HPDE6-E6E7 (cell line): Measurements from ENCODE around the gene SEC14L5.
"Not testable (repeated sequence)": the region's sequence is repeated elsewhere in the genome, so short reads cannot be mapped to it uniquely, and the experiment has no call there.

Experiments used
- DNase-seq: peaks from one replicate; pipeline ENCODE4 v3.0.0; 2011; ENCODE audit warnings: missing footprints; ENCODE audit errors: extremely low spot score

Gene SEC14L5

DNA sequence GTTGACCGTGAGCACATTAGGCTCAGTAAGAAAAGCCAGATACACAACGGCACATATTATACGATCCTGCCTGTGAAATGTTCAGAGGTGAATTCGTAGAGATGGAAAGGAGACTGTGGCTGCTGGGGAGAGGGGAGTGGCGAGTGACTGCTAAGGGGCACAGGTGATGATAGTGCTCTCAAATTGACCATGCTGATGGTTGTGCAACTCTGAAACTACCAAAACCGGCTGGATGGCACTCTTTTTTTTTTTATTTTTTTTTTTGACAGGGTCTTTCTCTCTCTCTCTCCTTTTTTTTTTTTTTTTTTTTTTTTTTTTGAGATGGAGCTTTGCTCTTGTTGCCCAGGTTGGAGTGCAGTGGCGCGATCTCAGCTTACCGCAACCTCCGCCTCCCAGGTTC, 8.1 kb upstream of the SEC14L5 start:
- DNase-seq: no peak

DNA sequence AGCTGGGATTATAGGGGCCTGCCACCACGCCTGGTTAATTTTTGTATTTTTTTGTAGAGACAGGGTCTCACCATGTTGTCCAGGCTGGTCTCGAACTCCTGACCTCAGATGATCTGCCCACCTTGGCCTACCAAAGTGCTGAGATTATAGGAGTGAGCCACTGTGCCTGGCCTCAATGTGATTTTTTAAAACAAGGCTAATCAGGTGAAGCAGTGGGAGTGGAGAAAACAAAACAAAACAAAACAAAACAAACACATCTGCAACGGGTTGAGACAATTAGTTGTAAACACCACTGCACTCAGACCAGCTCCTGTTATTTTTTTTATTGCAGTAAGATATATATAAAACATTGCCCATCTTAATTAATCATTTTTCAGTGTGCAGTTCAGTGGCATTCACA, 6.5 kb upstream of the SEC14L5 start:
- DNase-seq: not testable (repeated sequence)

DNA sequence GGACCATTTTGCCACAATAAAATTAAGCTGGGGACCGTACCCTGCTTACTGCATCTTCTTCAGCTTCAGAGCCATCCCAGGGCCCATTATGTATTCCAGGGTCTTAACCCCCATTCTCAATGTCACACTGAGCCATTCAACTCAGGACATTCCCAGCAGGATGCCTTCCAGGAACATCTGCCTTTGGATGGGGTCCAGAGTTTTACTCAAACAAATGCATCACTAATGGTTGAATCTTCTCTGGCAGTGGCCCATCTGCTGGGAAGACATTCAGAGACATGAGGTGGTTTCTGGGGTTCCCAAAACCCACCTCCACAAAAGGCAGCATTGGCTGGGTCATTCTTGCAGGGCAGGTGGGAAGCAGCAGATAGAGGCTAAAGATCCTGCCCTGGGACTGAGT, 3.4 kb upstream of the SEC14L5 start:
- DNase-seq: no peak

DNA sequence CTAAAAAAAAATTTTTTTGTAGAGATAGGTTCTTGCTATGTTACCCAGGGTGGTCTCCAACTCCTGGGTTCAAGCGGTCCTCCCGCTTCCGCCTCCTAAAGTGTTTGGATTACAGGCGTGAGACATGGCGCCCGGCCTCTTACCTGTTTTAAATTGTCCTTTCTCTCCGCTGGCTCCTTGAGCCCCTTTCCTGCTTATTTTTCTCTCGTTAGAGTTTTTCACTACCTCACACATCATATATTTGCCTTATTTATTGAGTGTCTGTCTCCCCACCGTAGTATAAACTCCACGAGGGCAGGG, 760 bp upstream of the SEC14L5 start:
- DNase-seq: no peak

DNA sequence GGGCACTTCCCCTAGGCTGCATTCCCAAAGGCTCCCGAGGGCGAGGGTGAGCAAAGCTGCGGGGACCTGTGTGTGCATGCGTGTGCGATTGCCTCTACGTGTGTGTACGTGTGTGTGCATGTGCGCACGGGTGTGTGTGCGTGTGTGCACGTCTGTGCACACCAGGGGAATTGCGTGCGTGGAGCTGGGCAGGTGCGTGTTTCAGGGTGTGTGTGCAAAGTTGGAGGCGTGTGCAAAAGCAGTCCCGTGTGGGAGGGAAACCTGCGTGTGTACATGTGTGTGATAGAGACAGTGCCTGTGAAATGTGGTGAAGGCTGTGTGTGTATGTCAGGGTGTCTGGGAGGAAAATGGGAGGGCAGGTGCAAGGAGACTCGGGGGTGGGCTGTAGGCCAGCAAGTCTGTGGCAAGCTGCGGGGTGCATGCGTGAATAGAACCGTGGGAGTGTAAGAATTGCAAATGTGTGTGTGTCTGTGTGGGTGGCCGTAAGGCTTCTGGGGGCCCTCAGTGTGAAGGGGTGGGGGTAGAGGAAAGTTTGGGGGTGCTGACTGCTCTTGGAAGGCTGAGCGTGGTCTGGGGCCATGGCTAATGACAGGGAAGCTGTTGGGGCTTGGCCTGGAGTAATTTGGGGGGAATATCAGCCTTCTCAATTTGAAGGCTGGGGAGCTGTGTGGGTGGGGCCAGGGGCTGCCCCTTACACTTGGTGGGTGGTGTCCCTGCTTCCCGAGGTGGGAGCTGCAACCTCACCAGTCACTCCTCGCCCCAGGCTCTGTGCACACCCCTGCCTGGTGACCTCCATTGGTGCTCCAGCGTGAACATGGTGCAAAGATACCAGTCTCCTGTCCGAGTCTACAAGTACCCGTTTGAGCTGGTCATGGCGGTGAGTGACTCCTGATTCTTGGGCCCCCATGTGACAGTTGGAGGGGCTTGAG, 644 bp downstream of the SEC14L5 start:
- no peak for DNase-seq

DNA sequence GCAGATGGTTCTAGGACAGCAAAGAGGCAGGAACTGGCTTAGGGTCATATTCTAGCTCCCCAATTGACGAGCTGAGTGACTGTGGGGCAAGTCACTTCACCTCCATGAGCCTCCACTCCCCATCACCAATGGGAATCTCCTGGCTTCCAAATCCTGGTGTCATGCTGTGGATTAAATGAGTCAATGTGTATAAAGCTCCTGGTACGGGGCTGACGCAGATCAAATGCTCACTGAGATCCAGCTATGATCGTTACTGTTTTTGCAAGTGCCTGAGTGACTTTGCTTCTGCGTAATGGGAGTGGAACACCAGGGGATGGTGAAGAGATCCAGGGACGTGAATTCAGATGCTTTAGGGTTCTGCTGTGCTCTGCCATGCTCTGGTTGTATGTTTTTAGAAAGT, 2.4 kb downstream of the SEC14L5 start:
- no peak for DNase-seq

DNA sequence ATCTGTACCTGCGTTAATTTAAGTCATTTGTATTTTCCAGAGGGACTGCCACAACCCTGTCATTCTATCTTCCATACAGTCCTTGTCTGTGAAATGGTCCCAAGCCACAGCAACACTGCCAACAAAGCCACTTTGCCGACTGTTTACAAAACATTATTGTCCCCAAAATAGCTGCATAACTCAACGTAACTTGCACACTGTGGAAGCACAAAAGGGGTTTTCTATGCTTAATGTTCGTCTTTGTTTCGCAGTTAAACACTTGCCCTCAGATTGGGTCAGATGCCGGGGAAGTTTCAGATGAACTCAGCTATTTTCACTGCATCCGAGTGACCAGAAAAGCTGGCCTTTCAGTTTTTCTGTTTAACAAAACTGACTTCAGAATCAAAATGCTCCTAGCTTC, 4.6 kb downstream of the SEC14L5 start:
- no peak for DNase-seq

DNA sequence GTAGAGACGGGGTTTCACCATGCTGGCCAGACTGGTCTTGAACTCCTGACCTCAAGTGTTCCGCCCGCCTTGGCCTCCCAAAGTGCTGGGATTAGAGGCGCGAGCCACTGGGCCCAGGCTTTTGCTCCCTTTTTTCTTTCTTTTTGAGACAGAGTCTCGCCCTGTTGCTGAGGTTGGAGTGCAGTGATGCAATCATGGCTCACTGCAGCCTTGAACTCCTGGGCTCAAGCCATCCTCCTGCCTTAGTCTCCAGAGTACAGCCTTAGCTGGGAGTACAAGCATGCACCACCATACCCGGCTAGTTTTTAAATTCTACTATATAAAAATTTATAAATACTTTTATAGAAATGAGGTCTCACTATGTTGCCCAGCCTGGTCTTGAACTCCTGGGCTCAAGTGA, 5.4 kb downstream of the SEC14L5 start:
- not testable (repeated sequence) for DNase-seq

DNA sequence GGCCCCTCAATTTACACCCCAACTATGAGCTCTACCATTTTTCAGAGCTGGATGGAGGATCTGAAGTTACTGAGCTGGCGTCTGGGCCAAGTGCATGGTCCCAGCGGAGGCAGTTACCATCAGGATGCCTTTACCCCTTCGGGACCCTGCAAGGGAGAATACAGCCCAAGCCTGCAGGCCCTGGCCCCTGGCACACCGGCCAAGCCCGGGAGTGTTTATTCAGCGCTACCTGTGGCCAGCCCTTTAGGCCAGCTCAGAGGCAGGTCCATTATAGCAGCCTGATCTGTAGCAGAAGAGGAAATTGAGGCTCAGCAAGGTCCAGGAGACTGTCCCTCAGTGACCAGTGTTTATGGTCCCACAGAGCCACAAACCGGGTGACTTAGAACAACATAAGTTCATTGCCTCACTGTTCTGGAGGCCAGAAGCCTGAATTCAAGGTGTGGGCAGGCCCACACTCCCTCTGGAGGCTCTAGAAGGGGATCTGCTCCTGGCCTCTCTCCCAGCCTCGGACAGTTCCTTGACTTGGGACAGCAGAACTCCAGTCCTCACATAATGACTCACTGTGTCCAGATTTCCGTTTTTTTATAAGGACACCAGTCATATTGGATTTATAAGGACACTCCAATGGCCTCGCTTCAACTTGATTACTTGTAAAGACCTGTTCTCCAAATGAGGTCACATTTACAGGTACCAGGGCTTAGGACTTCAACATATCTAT, 8.8 kb downstream of the SEC14L5 start:
- no peak for DNase-seq

DNA sequence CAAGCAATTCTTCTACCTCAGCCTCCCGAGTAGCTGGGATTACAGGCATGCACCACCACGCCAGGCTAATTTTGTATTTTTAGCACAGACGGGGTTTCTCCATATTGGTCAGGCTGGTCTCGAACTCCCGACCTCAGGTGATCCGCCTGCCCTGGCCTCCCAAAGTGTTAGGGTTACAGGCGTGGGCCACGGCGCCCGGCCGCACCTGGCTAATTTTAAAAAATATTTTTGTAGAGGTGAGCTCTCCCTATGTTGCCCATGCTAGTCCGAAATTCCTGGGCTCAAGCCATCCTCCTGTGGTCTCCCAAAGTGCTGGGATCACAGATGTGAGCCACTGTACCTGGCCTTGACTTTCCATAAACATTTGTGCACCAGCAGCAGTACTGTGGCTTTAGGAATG, 10.1 kb downstream of the SEC14L5 start:
- not testable (repeated sequence) for DNase-seq

DNA sequence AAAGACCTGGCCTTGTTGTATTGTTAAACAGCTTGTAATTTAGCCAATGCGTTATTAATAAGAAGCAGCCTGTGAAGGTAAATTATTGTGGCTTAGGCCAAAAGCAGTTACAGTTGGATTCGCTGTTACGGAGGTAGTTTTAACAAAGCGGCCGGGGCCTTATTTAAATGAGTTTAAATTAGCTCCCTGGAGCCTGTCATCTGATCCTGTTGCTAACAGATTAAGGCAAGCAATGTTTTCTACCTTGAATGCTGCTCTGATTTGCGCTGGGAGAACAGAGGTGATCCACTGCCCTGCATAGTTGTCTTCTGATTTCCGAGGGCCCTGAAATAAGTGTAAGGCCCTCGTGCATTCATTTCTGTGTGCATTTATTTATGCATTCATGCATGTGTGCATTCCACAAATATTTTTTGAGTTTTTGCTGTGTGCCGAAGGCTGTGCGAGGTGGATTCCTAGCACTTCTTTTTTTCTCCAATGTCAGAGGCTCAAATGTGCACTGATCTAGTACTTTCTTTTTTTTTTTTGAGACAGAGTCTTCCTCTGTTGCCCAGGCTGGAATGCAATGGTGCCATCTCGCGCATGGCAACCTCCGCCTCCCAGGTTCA, 10.9 kb downstream of the SEC14L5 start:
- no peak for DNase-seq

DNA sequence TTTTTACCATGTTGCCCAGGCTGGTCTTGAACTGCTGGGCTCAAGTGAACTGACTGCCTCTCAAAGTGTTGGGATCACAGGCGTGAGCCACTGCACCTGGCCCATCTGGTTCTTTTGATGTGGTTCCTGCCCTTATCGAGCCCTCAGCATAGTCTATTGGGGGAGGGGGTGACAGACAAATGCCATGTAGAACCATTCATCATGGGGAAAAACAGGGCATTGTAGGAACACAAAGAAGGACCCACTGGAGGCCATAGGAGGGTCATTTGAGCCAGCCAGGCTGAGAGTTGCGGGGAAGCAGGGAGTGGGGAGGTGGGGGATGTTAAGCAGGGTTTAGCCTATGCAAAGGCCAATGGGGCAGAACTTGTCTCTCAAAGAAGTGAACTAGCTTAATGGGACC, 11.9 kb downstream of the SEC14L5 start:
- DNase-seq: no peak

DNA sequence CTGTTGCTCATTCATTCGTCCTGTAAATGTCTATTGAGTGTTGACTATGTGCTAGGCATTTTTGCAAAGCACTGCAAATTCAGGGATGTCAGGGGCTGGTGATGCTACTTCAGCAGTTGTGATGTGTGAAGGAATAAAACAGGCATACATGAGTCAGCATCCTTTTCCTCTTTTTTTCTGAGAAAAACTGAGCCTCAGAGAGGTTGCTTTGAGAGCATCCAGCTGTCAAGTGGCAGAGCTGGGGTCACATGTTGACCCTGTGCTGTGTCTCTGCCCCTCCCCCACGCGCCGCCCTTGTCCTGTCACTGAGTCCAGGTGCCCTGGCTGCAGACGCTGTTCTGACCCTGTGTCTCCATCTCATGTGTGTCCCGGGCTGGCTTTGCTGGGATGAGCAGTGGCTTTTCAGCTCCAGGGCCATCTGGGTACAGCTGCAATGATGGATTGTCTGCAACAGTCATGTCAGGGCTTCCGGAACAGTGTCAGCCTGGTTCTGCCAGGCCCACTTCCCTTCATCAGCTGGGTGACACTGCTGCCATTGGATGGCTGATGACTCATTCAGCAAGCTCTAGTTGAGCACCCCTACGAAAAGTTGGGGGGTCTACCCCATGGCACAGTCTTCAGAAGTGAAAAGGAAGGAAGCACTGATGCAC, 14.9 kb downstream of the SEC14L5 start:
- DNase-seq: no peak

DNA sequence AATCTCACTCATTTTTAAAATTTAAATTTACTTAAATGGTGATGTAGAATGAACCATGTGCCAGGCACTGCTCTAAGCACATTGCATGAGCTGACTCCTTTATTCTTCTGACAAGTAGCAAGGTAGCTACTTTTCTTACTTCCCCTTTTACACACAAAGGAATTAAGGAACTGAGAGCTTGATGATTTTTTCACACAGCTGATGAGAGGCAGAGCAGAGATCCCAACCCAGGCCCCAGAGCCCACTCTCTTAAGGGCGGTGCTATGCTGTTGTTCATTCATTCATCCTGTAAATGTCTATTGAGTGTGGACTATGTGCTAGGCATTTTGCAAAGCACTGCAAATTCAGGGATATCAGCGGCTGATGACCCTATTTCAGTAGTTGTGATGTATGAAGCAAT, 17.9 kb downstream of the SEC14L5 start:
- no peak for DNase-seq

DNA sequence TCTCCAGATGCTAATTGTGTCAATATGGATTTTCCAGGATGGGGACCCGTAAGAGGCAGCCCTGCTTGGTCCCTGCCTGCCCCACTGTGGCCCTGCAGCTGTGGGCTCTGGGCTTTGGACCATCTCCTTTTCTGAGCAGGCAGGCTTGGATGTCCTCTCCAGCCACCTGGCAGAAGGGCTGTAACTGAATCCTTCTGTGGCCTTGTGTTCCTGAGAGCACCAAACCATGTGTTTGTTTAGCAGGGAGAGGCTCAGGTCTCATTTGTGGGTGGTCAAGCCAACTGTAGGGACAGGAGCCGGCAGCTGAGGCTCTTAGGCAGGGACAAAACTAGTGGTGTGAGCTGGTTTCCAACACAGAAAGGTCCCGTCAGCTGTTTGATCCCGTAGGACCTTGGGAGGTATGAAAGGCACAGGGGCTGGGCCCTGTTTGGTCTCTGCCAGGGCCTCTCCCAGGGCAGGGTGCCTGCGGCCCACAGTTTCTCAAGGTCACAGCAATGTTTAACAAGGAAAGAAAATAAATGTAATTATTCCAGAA, 18.5 kb downstream of the SEC14L5 start:
- DNase-seq: no peak

DNA sequence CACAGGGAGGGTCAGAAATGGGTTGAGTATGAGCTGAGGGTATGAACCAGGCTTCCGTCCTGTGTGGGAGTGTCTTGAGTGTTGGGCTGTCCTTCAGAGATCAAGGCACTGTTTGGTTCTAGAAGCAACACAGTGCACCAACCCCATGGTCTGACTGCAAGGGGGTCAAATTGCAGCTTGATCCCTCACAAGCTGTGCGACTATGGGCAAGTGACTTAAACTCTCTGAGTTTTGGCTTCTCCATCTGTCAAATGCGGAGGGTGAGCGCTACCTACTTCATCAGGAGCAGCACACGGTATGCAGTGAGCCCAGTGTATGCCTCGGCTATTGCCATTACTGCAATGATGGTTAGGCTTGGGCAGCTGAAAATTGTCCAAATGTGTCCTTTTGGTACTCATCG, 21.0 kb downstream of the SEC14L5 start:
- no peak for DNase-seq

DNA sequence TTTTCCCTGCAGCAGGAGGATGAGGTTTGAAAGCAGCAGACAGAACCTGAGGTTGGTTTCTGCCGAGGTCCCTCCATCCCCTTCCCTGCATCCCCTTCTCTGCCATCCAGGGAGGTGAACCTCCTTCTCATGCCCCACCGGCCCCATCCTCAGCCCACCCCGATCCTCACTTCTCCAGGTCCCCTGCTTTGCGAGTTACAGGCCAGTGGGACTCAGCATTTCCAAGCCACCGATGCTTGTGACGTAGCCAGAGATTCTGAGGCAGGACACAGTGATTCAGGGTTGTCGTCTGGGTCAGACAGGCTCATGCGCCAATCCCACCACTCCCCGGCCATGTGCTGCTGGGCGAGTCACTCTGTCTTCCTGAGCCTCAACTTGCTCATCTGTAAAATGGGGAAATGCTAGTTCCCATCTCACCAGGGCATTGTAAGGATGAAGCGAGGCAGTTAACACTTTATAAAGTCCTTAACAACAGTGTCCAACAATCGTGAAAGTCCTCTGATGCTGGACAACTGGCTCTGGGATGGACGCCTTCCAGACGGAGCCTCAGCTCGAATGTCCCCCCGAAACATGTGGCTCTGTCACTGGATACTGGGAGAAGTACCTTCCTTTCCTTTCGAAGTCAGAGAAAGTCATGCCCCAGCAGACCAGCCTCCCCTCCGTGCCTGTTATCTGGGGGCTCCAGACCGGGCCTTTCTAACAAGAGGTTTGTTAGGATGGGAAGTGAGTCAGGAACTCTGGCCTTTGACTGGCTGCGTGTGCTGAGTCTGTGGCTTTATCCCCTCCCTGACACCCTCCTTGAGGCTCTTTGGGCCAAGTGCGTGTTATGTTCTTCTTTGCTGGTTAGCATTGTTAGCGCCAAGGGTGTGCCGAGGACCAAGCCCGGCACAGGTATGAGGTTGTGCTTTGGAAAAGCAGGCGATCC, 21.9 kb downstream of the SEC14L5 start:
- DNase-seq: no peak

DNA sequence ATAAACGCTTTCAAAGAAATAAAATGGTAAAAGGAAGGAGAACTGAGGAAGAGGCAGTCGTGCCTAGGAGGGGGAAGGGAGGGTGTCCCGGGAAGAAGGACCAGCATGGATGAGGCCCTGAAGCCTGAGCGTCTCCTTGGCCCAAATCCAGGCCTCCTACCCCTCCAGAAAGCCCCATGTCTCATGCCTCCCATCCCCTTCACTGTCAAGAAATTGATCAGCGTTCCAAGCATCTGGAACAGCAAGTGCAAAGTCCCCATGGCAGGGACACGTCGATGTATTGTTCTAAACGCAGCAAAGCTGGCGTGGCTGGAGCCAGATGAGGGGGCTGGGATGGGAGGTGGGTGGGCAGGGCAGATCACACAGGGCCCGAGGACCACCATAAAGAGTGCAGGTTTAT, 22.6 kb downstream of the SEC14L5 start:
- no peak for DNase-seq

DNA sequence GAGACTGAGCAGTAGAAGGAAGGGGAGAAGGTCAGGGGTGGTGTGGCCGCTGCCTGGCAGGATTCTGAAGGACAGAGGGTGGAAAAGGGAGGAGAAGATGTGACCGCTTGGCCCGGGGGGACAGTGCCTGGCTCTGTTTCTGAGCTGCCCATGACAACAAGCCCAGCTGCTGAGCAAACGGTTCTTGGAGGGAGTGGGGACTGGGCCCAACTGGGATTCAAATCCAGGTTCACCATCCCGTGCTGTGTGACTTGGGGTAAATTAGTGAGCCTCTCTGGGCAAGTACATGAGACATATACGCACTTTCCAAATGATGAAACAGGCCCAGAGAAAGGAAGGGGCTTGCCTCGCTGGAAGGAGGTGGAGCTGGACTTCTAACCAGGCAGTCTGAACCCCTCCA, 23.3 kb downstream of the SEC14L5 start:
- no peak for DNase-seq

DNA sequence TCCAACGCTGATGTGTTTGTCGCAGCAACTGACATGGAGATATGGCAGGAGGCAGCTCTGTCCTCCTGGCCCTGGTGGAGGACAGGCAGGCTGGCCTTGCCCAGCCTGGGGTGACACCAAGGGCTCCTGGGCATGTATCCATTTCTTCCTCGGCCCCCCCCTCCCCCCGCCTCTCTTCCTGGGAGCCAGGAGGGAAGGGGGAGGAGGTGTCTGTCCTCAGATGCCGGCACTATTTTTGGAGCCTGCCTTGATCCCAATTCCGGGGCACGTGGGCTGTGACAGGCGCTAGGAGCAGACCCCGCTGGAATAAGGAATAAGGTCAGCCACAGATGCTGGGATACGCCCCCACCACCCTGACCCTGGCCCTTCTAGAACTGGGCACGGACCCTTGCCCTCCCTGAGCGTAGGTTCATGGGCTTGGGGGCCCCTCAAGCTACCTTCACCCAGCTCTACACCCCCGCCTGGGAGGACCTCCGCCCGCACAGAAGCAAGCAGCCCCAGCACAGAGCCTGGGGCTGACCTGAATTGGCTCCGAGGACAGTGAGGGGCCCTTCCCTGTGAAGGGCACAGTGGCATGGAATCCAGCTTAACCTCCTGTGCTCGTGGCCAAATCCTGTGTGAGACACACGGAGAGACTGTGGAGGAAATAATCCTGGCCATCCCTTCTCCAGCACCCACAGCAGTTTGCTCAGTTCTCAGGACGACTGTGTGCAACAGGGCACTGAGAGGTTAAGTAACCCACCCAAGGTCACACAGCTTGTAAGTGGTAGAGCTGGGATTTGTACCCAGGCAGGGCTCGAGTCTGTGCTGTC, 24.1 kb downstream of the SEC14L5 start:
- DNase-seq: no peak
